GM19468 (cell line): ENCODE measurements around the gene ERICH4.
"Not testable (repeated sequence)": the region's sequence is repeated elsewhere in the genome, so short reads cannot be mapped to it uniquely, and the experiment has no call there.

Experiments
- ATAC-seq: cut with Tn5 transposase; IDR thresholded peaks from one replicate; pipeline ENCODE4 v1.9.1; 2021; ENCODE audit warnings: mild to moderate bottlenecking, moderate library complexity, moderate number of reproducible peaks; ENCODE audit not compliant: unreplicated experiment; ENCODE audit errors: extremely low read depth

Gene ERICH4, protein sequence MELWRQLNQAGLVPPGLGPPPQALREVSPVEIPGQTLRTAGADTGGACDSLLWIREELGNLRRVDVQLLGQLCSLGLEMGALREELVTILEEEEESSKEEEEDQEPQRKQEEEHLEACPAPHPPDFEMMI

DNA sequence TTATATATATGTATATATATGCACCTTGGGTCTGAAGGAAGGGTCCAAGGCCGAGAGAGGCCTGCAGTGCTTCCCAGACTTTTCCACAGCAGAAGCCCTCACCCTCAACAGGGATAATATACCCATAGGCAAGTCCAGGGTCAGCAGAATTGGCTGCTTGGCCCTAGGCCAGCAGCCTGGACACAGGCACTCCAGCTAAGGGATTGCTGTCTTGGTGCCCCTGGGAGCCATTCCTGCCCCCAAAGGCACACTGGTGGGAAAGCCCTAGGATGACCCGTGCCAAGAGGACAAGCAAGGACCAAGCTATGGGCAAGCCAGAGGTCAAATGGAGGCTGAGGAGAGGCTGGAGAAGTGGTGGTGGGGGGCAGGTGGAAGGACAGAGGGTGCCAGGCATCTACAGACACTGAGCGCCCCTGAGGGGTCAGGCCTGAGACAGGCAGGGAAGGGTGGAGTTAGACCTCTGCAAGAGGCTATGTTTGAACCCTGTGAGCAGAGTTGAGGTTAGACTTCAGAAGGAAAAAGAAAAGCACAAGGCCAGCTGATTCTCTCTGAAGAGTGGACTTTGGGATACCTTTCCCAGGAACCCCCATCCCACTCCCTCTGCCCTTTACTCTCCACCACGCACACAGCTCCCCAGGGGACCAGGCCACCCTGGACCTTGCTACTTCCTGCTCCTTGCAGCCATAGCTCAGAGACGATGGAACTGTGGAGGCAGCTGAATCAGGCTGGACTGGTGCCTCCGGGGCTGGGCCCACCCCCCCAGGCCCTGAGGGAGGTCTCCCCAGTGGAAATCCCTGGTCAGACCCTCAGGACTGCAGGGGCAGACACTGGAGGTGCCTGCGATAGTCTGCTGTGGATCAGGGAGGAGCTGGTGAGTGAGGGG, at the start of gene ERICH4:
TSS of gene ERICH4 (plus strand) at position 684 of the 883 bp plus-strand sequence. CDS start at position 698, 14 bp downstream.
- no peak for ATAC-seq

DNA sequence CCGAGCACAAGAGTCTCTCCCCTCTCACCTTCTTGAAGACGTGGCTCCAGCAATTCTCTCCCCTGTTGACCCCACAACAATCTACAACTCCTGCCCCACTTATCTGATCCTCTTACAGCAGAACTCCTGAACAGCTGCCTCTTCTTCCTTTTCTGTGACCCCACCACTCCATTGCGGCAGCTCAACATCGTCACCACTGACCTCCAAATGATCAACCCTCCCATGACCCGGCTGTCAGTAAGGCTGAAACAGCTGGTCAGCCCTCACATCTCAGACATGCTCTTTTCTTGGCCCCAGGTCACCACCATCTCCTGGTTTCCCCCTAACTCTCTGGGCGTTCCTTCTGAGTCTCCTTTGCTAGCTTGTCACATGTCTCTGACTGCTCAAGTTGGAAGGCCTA, 47.6 kb upstream of the ERICH4 start:
- no peak for ATAC-seq

DNA sequence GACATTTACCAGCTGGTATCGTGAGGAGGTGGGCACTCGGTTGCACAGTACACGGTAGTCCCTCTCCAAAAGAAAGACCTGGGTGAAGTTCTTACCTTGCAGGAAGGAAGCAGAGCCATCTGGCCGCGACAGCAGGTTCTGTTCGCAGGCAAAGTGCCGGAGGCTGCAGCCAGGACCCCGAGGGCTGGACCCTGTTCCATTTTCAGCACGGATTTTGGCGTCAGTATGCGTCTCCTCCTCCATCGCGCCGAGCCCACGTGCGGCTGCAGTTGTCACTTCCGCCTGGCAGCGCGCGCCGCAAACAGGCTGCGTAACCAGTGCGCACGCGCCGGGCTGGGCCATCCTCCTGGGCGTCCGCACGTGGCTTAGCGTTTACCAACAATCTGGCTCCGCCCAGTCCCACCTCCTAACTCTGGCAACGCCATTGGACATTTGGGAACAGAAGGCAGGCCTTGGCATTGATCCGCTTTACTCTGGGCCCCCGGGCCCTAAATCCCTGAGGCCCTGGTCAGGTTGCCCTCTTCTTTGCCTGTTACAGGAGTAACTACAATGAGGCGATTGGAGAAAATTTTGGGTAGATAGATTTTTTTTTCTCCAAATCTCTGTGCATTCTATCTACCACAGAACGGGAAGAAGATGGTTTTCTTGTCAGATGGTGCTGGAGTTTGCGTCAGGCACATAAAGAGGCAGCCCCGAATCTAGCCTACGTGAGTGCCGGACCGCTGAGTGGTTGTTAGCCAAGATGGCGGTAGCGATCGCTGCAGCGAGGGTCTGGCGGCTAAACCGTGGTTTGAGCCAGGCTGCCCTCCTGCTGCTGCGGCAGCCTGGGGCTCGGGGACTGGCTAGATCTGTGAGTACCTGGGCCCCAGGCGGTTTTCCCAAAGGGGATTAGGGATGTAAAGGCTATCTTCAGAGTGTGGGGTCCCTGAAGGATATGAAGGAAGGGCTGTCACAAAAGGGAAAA, 45.6 kb upstream of the ERICH4 start, which contains the start of the genes BCKDHA and EXOSC5:
TSS of gene BCKDHA (plus strand) at position 733 of the 964 bp plus-strand sequence. CDS start at position 743, 10 bp downstream.
TSS of gene EXOSC5 (minus strand) at position 274 of the 964 bp plus-strand sequence. CDS start at position 243, 31 bp downstream.
- peak; percentile 79 for ATAC-seq

DNA sequence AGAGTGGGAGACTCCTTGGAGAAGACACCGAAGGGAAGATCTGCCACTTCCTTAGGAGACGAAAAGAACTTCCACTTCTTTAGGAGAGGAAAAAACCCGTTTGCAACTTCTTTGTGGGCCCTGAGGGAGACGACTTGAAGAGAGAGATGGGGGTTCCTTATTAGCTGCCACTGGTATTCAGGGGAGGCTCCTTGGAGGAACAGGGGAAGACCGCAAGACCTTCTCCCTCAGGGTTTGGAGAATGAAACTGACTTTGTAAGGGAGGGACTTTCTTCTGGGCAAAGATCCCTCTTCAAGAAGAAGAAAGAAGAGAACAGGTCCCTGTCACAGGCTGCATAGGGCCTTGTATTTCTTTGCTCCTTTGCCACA, 44.9 kb upstream of the ERICH4 start:
- no peak for ATAC-seq

DNA sequence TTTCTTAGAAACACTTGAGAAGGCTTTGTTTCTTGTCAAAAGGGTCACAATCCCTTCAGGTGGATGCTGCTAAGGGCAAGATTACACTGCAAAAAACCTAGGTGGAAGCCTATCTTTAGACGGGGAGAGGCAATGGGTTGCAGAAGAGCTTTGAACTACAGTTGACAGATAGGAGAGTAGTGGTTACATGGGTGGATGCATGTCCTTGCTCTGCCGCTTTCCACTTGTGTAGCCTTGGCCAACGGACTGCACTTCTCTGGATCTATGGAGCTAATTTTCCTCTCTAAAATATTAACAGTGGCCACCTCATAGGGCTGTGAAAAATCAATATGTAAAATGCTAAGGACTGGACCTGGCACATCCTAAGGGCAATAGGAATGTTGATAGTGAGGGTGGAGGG, 44.4 kb upstream of the ERICH4 start:
- no peak for ATAC-seq

DNA sequence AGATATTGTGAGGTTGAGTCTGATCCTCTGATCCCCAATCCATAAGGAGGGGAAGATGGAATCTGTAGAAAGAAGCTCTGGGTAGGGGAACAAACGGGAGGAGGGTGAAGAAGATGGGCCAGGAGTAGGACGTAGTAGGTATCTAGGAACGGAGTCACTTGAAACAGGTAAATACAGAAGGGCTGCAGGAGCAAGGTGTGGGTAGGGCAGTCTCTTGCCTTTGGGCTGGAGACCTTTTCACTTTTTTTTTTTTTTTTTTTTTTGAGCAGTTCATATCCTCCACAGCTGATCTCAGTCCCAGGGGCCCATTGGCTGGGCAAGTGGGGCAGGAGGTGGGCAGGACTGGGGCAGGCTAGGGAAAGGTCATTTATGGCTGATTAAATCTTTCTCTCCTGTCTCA, 43.9 kb upstream of the ERICH4 start:
- ATAC-seq = no peak

DNA sequence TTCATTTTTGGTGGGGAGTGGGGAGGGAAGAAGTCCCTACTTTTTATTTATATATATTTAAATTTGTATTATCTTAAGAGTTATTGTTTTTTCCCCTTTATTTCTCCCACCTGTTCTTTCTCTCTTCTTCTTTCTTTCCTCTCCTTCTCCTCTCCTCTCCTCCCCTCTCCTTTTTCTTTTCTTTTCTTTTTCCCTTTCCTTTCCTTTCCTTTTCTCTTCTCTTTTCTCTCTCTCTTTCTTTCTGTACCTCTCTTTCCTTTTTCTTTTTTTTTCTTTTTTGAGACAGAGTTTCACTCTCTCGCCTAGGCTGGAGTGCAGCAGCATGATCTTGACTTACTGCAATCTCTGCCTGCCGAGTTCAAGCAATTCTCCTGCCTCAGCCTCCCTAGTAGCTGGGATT, 43.4 kb upstream of the ERICH4 start:
- no peak for ATAC-seq

DNA sequence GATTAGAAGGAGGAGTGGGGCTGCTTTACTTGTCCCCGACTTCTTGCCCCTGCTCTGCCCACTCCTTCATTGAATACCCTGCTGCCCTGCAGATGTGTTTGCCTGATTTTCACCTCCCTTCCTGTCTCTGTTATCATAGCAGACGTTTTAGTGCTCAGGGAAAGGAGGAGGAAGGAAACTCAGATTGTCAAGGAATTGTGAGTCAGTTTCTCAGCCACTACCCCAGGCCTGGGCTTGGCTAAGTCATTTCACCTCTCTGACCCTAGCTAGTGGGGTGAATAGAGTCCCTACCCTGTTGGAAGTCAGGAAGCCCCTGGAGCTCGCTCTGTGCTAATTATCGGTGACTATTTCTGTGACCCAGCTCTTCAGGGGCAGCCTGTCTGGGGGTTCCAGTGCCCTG, 41.5 kb upstream of the ERICH4 start:
- no peak for ATAC-seq

DNA sequence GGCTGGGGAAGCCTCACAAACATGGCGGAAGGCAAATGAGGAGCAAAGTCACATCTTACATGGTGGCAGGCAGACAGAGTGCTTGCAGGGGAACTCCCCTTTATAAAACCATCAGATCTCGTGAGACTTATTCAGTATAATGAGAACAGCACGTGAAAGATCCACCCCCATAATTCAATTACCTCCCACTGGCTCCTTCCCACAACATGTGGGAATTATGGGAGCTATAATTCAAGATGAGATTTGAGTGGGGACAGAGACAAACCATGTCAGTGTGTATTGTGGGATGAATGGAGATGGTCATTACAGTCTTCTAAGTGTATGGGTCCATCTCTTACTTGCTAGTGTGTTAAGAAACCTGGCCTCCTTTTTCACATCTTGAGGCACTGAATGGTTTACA, 40.9 kb upstream of the ERICH4 start:
- no peak for ATAC-seq

DNA sequence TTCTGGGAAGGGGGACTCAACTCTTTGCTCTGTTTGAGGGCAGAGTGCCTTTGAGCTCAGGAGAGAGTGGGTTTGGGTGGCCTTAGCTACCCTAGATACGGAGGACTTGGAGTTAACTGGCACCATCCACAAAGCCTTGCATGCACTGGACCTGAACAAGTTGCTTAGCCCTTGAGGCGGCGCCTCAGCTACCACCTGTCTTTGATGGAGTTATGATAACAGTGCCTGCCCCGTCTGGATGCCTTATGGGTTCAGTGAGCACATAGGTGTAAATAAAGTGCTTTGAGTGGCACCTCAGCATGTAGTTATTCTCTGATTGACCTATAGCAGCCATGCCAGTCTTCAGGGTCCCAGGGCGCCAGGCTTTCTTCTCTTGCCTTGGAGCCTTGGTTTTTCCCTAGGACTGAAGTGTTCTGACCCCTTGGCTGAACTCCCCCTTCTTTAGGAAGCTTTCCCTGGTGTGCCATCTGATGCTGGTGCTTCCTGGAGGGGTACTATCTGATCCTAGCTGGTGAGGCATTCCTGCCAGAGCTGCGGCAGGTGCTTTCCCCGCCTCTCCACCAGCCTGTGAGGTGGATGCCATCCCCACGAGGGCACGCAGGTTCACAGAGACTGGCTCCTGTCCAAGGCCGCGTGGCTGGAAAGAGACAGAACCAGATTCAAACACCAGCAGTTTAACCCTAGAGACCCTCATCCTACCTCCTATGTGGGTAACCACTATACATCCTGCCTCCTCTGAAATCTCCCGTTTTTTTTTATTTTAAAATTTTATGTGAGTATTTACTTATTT, 39.6 kb upstream of the ERICH4 start:
- ATAC-seq = no peak

DNA sequence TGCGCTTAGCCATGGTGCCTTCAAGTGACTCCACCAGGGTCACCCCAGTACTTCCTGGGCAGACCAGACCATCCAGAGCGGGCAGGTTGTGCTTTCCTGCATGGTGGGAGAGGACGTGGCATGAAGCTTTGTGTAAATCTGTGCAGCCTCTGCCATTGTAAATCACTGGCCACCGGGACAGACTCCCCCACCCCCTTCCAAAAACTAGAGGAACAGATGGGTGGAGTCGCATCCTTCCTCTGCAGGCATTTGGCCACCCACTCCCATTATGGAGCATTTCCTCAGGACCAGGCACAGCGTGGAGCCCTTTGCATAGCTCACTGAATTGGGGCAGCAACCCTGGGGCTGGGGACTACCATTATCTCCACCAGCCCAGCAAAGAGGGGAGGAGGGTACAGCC, 37.2 kb upstream of the ERICH4 start:
- ATAC-seq = no peak

DNA sequence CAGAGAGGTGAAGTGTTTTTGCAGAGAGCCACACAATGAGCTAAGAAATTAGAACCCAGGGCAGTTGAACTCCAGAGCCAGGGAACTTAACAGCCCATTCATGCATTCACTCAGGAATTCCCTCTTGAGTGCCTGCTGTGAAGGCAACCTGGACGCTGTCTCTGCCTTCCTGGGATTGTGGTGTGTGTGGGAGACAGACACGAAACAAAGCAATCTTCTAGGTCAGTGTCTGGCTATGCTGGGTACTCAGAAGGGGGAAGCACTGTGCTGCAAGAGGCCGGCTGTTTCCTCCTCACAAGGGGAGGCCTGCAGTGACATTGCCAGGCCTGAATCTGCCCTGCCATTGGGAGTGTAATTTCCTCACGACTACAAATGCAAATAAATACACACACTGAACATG, 35.7 kb upstream of the ERICH4 start:
- no peak for ATAC-seq

DNA sequence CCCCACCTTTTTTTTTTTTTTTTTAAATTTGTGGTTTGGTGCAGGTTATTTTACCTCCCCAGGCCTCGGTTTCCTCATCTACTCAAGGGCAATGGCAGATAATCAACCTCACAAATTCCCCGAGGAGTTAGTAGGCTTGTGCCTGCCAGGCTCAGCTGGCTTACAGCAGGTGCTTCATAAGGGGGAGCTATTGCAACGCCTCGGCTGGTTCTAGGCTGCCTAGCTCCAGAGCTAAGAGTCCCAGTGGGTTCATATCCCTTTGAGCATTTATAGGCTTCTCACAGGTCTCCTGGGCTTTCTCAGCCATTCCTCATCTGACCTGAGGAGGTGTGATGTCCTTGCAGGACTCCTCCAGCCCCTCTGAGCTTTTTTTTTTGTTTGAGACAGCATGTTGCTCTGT, 34.7 kb upstream of the ERICH4 start:
- no peak for ATAC-seq

DNA sequence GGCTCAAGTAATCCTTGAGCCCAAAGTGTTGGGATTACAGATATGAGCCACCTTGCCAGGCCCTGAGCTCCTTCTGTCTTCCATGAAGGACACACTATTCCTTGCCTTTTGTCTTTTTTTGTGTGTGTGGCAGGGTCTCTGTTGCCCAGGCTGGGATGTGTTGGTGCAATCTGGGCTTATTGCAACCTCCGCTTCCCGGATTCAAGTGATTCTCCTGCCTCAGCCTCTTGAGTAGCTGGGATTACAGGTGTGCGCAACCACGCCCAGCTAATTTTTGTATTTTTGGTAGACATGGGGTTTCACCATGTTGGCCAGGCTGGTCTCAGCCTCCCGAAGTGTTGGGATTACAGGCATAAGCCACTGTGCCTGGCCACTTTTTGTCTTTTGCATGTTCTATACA, 34.1 kb upstream of the ERICH4 start:
- not testable (repeated sequence) for ATAC-seq

DNA sequence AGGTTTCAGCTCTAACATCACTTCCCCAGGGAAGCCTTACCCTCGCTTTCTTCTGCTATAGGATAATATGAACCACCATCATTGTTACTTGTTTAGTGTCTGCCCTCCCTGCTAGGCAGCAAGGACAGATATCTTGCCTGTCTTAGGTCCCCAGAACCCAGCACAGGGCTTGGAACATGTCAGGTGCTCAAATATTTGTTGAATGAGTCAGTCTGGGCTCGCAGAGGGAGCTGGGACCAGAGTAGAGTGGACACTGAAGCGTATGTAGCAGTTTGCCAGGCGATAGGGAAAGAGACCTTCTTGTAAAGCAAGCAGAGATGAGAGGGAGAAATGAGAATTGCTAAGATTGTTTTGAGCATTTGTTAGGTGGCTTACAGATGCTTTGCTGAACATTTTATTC, 33.7 kb upstream of the ERICH4 start:
- ATAC-seq = no peak

DNA sequence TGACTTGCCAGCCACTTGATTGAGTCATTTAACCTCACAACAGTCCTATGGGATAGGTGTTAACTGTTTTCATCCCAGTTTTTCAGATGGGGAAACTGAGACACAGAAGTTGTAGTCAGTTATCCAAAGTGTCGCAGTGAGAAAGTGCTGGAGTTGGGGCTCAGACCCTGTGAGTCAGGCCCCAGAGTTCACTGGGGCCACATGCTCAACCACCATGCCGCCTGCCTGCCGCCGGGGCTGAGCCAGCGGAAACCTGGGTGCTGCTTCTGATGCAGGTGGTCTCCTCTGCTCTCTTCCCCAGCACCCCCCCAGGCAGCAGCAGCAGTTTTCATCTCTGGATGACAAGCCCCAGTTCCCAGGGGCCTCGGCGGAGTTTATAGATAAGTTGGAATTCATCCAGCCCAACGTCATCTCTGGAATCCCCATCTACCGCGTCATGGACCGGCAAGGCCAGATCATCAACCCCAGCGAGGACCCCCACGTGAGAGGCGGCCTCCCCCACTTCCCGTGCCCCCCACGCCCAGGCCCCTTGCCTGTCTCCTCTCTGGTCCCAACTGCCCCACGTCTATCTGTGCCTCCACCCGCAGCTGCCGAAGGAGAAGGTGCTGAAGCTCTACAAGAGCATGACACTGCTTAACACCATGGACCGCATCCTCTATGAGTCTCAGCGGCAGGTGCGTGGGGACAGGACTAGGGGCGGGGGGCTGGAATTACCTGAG, 32.5 kb upstream of the ERICH4 start:
- ATAC-seq = no peak

DNA sequence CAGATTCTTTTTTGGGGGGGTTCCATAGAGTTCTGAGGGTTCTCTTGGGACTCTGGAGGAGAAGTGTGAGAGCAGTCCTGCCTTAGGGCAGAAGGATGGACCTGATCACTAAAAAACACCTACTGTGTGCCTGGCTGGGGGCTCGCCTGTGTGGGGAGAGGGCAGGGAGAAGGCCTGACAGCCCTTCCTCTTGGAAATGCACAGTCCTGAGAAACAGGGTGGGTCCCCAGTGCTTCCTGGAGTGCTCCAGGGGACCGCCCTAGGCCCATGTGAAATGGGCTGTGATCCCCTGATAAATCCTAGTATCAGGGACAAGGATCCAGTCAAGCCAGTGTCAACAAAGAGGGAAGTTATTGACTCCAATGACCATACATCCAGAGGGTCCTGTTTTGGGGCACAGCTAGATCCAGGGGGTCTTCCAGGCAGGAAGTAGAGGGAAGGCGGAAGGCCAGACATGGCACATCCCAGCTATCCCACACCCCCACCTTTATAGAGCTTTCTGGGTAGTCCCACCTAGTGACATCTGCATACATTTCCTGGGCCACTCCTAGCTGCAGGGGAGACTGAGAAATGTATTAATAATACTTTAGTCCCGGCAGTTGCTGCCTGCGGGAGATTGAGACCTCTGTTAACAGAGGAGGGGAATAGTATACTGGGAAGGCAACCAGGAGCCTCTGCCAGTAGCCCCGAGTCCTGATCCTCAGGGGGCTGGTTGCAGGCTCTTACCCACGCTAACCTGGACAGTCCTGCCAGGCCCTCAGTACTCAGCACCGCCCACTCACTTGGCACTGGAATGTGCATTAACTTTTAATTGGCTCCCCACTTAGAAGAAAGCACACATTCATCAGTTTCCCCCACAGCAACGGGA, 31.6 kb upstream of the ERICH4 start:
- no peak for ATAC-seq

DNA sequence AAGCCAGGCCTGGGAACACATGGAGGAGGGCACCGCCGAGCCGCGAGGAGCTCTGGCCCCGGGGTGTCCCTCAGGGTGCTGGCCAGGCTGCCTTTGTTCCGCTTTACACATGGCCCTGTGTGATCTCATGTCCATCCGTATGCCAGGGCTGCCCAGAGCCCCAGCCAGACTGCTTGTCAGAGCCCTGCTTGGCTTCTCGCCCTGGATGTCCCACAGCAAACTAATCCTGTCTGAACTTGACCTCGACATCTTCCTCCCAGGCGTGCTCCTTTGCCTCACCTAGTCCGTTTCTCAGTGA, 31.0 kb upstream of the ERICH4 start:
- ATAC-seq = no peak
